AG08395 (cell line): ENCODE data around the gene ALDOA.
"Not testable (repeated sequence)": the region's sequence is repeated elsewhere in the genome, so short reads cannot be mapped to it uniquely, and the experiment has no call there.

Experiments
- DNase-seq: peaks from one replicate; pipeline ENCODE4 v3.0.0; 2012; ENCODE audit warnings: mixed read lengths, low spot score

ALDOA gene

DNA sequence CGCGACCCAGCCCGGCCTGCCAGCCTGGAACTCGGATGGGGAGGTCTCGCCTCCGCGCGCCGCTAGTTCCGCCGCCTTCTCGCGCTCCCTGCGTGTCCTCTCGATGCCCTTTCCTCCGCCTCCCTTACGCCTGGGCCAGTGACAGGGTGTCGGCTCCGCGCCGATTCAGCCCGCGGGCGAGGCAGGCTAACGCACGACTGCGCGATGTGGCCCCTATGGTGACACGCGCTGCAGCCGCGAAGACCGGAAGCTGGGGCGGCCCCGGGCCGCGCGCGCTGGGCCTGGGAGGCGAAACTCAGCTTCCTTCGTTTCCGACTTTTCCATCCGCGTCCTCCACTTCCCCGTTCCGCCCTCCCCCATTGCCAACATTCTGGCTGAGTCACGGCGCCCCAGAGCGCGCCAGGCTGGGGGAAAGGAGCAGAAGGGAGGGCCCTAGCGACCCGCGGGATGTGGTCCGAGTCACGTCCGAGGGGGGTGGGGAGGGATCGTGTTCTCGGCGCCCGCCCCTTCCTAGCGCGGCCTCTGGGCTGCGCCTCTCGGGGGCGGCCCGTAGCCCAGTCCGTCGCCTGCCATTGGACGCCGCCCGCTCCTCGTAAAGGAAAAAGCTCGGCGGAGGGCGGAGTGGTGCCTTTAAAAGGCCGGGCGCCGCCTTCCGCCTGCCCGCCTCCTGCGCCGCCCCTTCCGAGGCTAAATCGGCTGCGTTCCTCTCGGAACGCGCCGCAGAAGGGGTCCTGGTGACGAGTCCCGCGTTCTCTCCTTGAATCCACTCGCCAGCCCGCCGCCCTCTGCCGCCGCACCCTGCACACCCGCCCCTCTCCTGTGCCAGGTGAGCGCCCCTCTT, at the start of gene ALDOA:
TSS of gene ALDOA (plus strand) at position 659 of the 841 bp plus-strand sequence. CDS start 1,138 bp downstream, outside the sequence.
- peak; percentile 96 for DNase-seq

DNA sequence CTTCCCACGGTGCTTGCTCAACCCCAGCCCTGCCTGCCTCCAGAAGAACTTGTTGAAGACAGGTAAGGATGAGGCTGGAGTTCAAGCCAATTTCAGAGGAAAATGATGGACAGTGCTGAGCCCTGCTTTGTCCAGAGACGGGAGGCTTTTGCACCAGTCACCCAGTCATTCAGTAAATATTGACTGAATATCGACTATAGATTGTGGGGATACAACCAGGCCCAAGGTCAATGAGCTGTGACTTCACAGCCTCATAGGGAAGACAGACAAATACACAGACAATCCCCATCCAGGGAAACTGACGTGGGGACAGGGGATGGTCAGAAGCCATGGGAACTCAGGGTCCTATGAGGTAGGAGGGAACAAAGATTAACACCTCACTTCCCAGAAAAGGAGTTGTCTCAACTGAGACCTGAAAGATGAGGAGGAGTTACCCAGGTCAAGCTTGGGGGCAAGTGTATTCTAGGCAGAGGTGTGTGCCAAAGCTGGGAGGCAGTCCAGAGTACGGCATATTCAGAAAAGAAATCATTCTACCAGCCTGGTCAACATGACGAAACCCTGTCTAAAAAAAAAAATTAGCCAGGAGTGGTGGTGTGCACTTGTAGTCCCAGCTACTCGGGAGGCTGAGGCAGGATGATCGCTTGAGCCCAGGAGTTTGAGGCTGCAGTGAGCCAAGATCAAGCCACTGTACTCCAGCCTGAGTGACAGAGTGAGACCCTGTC, 48.8 kb upstream of the ALDOA start:
- no peak for DNase-seq

- DNase-seq = no peak
These were observed 48.3 kb upstream of the ALDOA start for GRCh38 chr16:30017277-30017656.

DNA sequence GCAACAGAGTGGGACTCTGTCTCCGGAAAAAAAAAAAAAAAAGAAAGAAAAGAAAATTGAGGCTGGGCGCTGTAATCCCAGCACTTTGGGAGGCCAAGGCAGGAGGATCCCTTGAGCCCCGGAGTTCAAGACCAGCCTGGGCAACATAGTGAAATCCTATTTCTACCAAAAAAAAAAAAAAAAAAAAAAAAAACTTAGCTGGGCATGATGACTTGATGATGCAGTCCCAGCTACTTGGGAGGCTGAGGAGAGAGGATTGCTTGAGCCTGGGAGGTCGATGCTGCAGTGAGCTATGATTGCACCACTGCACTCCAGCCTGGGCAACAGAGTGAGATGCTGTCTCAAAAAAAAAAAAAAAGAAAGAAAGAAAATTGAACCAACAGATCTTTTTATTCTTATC, 47.6 kb upstream of the ALDOA start:
- DNase-seq = not testable (repeated sequence)

GRCh38 chr16:30018731-30019158, 46.8 kb upstream of the ALDOA start:
- DNase-seq = no peak

GRCh38 chr16:30022887-30023286, 42.7 kb upstream of the ALDOA start, which contains the start of gene C16orf92:
Gene C16orf92 (plus strand): TSS chr16:30023198. CDS start chr16:30023341, 143 bp downstream.
- no peak for DNase-seq

GRCh38 chr16:30023586-30023985, 42.0 kb upstream of the ALDOA start:
- no peak for DNase-seq

- DNase-seq = no peak
These were observed 41.1 kb upstream of the ALDOA start for GRCh38 chr16:30024451-30024850.

- DNase-seq = no peak
These were observed 40.4 kb upstream of the ALDOA start for GRCh38 chr16:30025156-30025555.

DNA sequence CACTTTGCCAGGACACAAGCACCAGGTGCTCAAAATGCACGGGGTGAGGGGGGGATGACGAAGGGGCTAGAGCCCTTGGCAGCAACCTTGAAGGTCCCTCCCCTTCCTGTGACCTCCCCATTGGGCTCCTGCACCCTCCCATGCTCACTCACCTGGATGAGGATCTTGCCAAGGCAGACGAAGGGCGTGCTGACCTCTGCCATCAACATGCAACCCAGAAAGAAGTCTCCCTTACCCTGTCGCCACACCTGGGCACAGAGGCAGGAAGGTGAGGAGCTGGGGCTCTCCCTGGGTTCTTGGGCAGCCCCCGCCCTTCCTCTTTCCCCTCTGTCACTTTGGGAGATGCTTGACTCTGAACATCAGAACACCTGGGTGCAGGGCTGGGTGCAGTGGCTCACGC, 40.0 kb upstream of the ALDOA start:
- no peak for DNase-seq

DNA sequence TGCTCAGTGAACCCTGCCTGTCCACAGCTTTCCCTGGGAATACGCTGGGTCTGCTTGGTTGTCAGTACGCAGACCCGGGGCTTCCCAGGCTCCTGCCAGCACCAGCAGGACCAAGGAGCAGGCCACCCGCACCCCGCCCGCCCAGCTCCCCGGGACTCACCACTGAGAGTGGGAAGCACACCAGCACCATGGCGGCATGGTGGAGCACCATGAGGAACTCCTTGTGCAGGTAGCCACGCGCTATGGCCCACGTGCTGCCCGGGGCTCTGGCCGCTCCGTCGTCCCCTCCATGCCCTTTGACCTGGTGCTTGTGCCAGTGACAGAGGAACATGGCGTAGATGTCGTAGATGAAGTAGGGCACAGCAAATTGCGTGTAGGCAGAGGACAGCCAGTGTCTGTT, 39.1 kb upstream of the ALDOA start:
- no peak for DNase-seq

DNA sequence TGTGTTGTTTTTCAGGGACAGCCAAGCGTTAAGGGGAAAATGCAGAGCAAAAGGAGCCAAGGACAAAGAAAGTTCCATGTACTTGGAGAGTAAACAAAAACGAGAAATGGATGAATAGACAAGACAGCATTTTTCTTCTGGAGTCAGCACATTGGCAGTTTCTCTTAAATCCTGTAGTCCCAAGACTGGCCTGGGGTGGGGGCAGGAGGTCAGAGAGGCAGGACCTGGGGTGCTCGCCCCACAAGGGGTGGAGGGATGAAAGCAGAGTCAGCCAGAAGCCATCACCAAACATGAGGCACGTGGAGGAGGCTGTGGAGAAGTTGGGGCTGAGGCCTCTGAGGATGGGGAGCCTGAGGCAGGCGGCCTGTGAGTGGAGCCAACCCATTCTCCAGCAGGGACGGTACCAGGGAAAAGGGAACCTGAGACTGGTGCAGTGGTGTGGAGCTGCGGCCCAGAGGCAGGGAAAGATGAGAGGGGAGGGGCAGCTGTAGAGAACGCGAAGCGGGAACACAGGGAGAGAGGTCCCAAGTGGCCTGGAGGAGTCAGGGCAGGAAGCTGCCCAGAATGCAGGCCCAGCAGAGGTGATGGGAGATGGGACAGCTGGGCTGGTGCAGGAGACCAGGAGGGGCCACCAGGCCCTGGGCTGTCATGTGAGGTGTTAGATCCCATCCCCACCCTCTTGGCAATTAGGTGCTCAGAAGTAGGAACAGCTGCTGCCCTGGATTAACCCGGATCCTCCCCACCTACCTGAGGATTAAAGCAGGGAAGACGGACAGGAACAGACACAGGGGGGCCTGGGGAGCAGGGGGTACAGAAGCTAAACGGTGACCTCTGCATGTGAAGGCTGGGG, 37.7 kb upstream of the ALDOA start:
- no peak for DNase-seq

GRCh38 chr16:30028438-30029076, 37.0 kb upstream of the ALDOA start:
- DNase-seq = no peak

DNA sequence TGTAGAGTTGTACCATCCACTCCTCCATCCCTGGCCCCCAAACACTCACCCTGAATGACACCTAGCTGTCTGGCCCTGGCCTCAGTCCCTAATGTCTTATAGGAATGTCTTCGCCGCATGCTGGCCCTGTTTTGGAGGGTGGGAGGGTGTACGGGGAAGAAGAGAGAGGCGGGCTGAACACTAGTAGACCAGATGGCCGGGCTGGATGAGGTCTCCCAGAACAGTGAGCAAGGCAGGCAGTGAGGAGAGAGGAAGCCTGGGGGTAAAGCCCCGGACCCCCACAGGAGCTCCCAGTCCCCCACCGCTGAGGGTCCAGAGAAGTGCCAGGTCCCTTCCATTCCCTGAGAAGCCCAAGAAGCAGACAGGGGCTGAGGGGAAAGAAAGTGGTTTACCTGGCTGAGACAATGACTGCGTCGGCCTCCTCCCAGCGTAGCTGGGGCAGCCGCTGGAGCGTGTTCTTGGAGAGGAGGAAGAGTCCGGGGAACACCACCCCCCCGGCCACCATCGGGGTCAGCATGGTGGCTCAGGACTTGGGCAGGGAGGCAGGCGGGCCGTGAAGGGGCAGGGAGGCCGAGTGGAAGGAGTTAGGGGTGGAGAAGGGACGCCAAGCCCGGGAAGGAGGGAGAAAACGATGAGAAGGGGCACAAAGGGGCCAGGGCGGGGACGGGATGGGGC, 35.4 kb upstream of the ALDOA start:
- DNase-seq = no peak

DNA sequence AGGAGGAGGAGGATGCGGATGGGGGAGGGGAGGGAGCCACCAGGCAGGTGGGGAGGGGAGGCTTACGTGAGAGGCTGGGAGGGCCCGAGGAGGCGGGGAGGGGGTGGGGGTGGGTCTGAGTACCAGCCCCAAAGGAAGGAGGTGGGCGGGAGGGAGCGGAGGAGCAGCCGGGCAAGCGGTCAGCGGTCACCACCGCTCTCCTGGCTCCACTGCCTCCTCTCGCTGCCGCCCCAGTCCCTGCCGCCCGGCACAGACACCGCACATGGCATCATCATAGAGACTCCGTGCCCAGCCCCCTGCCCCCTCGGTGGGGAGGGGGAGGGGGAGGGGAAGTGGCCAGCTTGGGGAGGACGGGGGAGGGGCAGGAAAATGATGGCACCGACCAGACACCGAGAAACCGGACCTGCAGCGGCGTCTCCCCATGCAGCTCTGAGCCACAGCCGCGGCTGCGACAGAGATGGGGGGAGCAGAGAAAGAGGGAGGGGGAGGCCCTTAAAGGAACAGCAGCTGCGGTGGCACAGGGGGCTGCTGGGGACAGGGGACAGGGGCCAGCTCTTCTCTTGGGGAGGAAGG, 34.6 kb upstream of the ALDOA start, which contains the start of gene TLCD3B:
TSS of gene TLCD3B (minus strand) at position 431 of the 573 bp plus-strand sequence. CDS start 744 bp downstream, outside the sequence.
- DNase-seq = no peak

- DNase-seq = no peak
These were observed 34.1 kb upstream of the ALDOA start for GRCh38 chr16:30031477-30031918.

DNA sequence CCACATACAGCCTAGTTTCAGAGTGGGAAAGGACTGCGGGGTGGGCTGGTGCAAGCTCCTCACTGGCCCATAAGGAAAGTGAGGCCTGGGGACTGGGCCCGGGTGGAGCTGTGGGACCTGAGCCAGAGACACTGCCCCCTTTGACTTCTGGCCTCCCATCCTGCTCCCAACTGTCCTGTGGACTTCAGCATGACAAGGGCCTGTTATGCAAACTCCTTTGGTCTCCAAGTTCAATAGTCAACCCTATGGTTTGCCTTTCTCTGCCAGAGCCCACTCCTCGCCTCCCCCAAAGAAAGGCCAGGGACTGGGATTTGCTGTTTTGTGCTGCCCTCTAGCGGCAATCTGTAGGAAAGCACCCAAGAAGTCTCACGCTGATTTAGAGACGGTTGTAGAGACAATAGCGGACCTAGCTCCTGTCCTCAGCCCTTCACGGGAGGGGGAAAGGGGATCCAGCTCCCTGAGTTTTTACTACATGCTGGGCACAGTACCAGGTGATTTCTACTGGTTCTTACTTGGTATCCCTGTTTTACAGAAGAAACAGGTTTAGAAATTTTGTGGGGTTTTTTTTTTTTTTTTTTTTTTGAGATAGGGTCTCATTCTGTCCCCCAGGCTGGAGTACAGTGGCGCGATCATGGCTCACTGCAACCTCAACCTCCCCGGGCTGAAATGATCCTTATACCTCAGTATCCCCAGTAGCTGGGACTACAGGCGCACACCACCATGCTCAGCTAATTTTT, 33.3 kb upstream of the ALDOA start:
- DNase-seq = peak; percentile 70

DNA sequence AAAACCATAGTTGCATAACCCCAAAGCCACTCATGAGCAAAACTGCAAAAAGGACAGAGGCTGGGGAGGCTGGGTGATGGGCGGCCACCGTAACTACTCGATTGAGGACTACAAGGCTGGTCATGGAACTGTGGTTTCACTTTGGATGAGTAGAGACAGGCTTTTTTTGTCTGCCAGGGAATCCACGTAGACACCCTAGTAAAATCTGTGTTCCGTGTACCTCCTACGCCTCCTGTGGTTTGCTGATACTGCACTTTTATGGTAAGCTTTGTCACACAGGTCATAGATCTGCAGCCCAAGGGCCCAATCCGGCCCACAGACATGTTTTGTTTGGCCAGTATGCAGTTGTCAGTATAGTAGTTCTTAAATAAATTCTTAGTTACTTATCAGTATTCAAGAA, 32.3 kb upstream of the ALDOA start:
- no peak for DNase-seq

DNA sequence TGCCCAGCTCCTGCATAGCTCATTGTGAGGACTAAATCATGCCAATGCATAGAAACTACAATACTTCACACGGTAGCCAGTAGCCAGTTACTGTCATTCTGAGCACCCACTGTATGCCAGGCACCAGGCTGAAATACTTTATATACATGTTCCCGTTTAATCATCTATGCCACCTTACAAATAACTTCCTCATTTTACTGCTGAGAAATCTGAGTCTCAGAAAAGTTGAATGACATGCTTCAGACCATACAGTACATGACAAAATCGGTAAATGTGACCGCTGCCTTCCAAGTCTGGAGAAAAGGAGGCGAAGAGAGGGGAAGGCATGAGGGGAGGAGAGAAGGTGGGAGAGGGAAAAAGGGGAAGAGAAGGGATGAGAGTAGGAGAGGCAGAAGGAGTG, 25.3 kb upstream of the ALDOA start:
- DNase-seq = no peak

GRCh38 chr16:30040690-30041089, 24.9 kb upstream of the ALDOA start:
- DNase-seq = not testable (repeated sequence)
